GM18873 (cell line): Measurements from ENCODE around the gene TCERG1L.

Experiments used
- ATAC-seq: cut with Tn5 transposase; IDR thresholded peaks from one replicate; pipeline ENCODE4 v1.9.1; 2021; ENCODE audit warnings: mild to moderate bottlenecking, moderate library complexity, moderate number of reproducible peaks; ENCODE audit not compliant: unreplicated experiment, low FRiP score

TCERG1L gene

GRCh38 chr10:131316321-131317075 lies 5.0 kb upstream of the TCERG1L start:
- ATAC-seq: no peak

- ATAC-seq: no peak
Measured at GRCh38 chr10:131315344-131315743, 3.8 kb upstream of the TCERG1L start.

GRCh38 chr10:131314799-131315198 lies 3.3 kb upstream of the TCERG1L start:
- ATAC-seq: no peak

GRCh38 chr10:131314148-131314547 lies 2.6 kb upstream of the TCERG1L start:
- no peak for ATAC-seq

- ATAC-seq: no peak
Measured at GRCh38 chr10:131313377-131313776, 1.9 kb upstream of the TCERG1L start.

GRCh38 chr10:131312478-131312836 lies 936 bp upstream of the TCERG1L start:
- ATAC-seq: no peak

GRCh38 chr10:131311402-131311660 lies 190 bp downstream of the TCERG1L start:
- no peak for ATAC-seq

- ATAC-seq: no peak
Measured at GRCh38 chr10:131310551-131311401, 745 bp downstream of the TCERG1L start.

GRCh38 chr10:131310142-131310541 lies 1.4 kb downstream of the TCERG1L start:
- ATAC-seq: no peak

- no peak for ATAC-seq
Measured at GRCh38 chr10:131300508-131300907, 11.0 kb downstream of the TCERG1L start.

- ATAC-seq: no peak
Measured at GRCh38 chr10:131290781-131291180, 20.7 kb downstream of the TCERG1L start.

- no peak for ATAC-seq
Measured at GRCh38 chr10:131288648-131289047, 22.9 kb downstream of the TCERG1L start.

- no peak for ATAC-seq
Measured at GRCh38 chr10:131282961-131283360, 28.6 kb downstream of the TCERG1L start.

- no peak for ATAC-seq
Measured at GRCh38 chr10:131280101-131280500, 31.4 kb downstream of the TCERG1L start.

- no peak for ATAC-seq
Measured at GRCh38 chr10:131279516-131279915, 32.0 kb downstream of the TCERG1L start.

GRCh38 chr10:131277969-131278368 lies 33.6 kb downstream of the TCERG1L start:
- no peak for ATAC-seq

GRCh38 chr10:131277278-131277677 lies 34.2 kb downstream of the TCERG1L start:
- ATAC-seq: no peak

GRCh38 chr10:131275691-131276090 lies 35.8 kb downstream of the TCERG1L start:
- no peak for ATAC-seq

GRCh38 chr10:131274883-131275282 lies 36.6 kb downstream of the TCERG1L start:
- no peak for ATAC-seq

GRCh38 chr10:131274133-131274880 lies 37.2 kb downstream of the TCERG1L start:
- ATAC-seq: no peak

- ATAC-seq: no peak
Measured at GRCh38 chr10:131273476-131273875, 38.0 kb downstream of the TCERG1L start.
